Spinal cord (tissue), 10 donors: ENCODE data around the gene NUDT11. TPM values are rescaled to one million over a fixed set of nuclear protein-coding genes. Genes with fewer than 3 reads are reported as not detected.
A peak's percentile ranks its signal among the peaks of the same experiment; 100 is the strongest.
"Not testable (repeated sequence)": the region's sequence is repeated elsewhere in the genome, so short reads cannot be mapped to it uniquely, and the experiment has no call there.

Experiments
- DNase-seq, 6 donors: peaks; one replicate each; pipeline versions ENCODE4 v3.0.0 to v3.0.0-alpha.2; 2013 to 2015; ENCODE audit warnings: low spot score in 6 of 6, low read depth in 4 of 6
- H3K27ac ChIP-seq: one replicate; pipeline ENCODE4 v1.5.1; 2013; ENCODE audit warnings: low read depth, low read length, control low read depth
- H3K27me3 ChIP-seq: one replicate; pipeline ENCODE4 v1.6.1; 2013; ENCODE audit warnings: low read length; ENCODE audit not compliant: control insufficient read depth, insufficient read depth
- H3K36me3 ChIP-seq: one replicate; pipeline ENCODE4 v1.6.1; 2013; ENCODE audit warnings: low read length; ENCODE audit not compliant: control insufficient read depth, insufficient read depth
- H3K4me1 ChIP-seq: one replicate; pipeline ENCODE4 v1.6.1; 2013; ENCODE audit warnings: low read length; ENCODE audit not compliant: control insufficient read depth, insufficient read depth
- H3K4me3 ChIP-seq: one replicate; pipeline ENCODE4 v1.5.1; 2013; ENCODE audit warnings: low read depth, low read length, control low read depth
- H3K9me3 ChIP-seq: one replicate; pipeline ENCODE4 v1.6.1; 2013; ENCODE audit warnings: low read length; ENCODE audit not compliant: control insufficient read depth, insufficient read depth
- WGBS: methylation state at CpG from one replicate; pipeline ENCODE4 v1.1.5; 2013; ENCODE audit warnings: missing lambda C conversion rate; ENCODE audit not compliant: insufficient coverage; 5-methylcytosine and 5-hydroxymethylcytosine counted together
- long read RNA-seq, 4 donors: transcript quantifications; one replicate each; lab custom pipeline, GENCODE V29; 2026
- polyA plus RNA-seq, 2 donors: library from polyadenylated mRNA; unstranded; fragments of 120-200 nt; gene quantifications; one replicate each; pipeline ENCODE4 v1.2.1, GENCODE V29; 2013; ENCODE audit not compliant: insufficient read length in 2 of 2
- total RNA-seq, 2 donors: library from RNA; depleted of rRNA in 1 of 2; stranded (reverse); fragments of 120-200 nt in 1 of 2; fragments of >200 nt in 1 of 2; gene quantifications; one replicate each; pipeline versions ENCODE4 v1.2.3 to v1.2.4, GENCODE V29; 2013 to 2014
- donor health status: healthy.

Gene NUDT11
- total RNA-seq (10 to 100 TPM; 14.9 to 30.2 TPM), polyA plus RNA-seq (10 to 100 TPM; 43.1 to 51.9 TPM)
- long read RNA-seq, donor 1, transcript NUDT11-201 (2 exons, 2,385 nt), result major isoform, 24 of 24 reads
- long read RNA-seq, donor 1, partial matches to known transcripts, result 0 of 24 reads
- long read RNA-seq, donor 1, other reads (novel, unspliced or antisense), result 0 of 24 reads
- long read RNA-seq, donor 2, transcript NUDT11-201 (2 exons, 2,385 nt), result major isoform, 12 of 12 reads
- long read RNA-seq, donor 2, partial matches to known transcripts, result 0 of 12 reads
- long read RNA-seq, donor 2, other reads (novel, unspliced or antisense), result 0 of 12 reads
- long read RNA-seq, donor 3, transcript NUDT11-201 (2 exons, 2,385 nt), result major isoform, 16 of 16 reads
- long read RNA-seq, donor 3, partial matches to known transcripts, result 0 of 16 reads
- long read RNA-seq, donor 3, other reads (novel, unspliced or antisense), result 0 of 16 reads
- long read RNA-seq, donor 4, transcript NUDT11-201 (2 exons, 2,385 nt), result major isoform, 6 of 6 reads
- long read RNA-seq, donor 4, partial matches to known transcripts, result 0 of 6 reads
- long read RNA-seq, donor 4, other reads (novel, unspliced or antisense), result 0 of 6 reads

DNA sequence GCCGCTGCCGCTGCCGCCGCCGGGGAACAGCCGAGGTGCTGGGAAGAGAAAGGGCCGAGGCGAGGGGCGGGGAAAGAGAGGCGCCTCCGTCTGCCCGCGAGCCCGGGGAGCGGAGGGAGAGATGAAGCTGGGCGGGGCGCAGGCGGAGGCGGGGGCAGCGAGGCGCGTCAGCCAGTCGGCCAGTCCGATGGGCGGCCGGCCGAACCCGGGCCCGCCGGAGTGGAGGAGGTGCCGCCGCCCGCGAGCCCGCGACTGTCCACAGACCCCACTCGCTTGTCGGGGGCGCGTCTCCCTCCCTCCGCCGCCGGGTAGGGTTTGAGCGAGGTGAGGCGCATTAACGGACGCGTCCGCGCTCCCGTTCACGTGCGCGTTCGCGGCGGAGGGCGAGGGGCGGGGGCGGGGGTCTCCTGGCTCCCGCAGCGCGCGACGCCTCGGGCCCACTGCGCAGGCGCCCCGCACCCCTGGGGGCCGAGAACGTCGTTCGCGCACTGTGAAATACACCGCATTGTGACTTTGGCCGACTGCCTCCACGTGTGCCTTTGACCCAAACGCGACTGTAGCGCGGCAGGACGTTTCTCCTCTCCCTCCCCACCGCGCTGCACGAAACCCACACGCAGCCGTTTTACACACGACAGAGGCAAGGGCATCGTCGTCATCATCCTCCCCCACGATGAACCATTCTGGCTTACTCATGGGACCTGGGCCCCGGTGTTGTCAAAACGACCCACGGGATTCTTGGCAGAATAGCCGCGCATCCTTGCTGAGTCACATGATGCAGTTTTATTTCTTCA is at the start of gene NUDT11:
TSS of gene NUDT11 (minus strand) at position 92 of the 791 bp plus-strand sequence. CDS start 148 bp downstream, outside the sequence.
- peak within 1 kb of the TSS; percentile 50 for H3K4me3 ChIP-seq
- H3K27me3 ChIP-seq, result no peaks in the 10 kb centered on the region
- DNase-seq, result peak in 5 of 6 donors; percentile 62 to 95 (median 66)
- no peaks in the 10 kb centered on the region for H3K4me1 ChIP-seq
- no peaks in the 10 kb centered on the region for H3K36me3 ChIP-seq
- H3K9me3 ChIP-seq, result no peaks in the 10 kb centered on the region
- H3K27ac ChIP-seq, result peak within 1 kb of the TSS; percentile 64
- 26% methylated on average over 96 of the region's 96 CpGs for WGBS

- no peaks in the 10 kb centered on the region for H3K36me3 ChIP-seq
- 60% methylated on average over 2 of the region's 2 CpGs for WGBS
- H3K4me1 ChIP-seq, result no peaks in the 10 kb centered on the region
- no peak overlapping the region for H3K27ac ChIP-seq
- no peak overlapping the region for H3K4me3 ChIP-seq
- H3K27me3 ChIP-seq, result no peaks in the 10 kb centered on the region
- no peaks in the 10 kb centered on the region for H3K9me3 ChIP-seq
- no peak for DNase-seq
Observed at GRCh38 chrX:51520393-51520792, 24.0 kb upstream of the NUDT11 start.

GRCh38 chrX:51519131-51519530 is 22.7 kb upstream of the NUDT11 start:
- DNase-seq, H3K36me3 ChIP-seq, H3K4me1 ChIP-seq, H3K27me3 ChIP-seq, H3K9me3 ChIP-seq, H3K27ac ChIP-seq, H3K4me3 ChIP-seq: not testable (repeated sequence)
- no CpG with 5 or more reads among the region's 2 CpGs for WGBS

GRCh38 chrX:51507551-51507950 is 11.2 kb upstream of the NUDT11 start:
- Histone ChIP-seq H3K9me3 (no peaks in the 10 kb centered on the region), H3K4me1 (no peaks in the 10 kb centered on the region), H3K4me3 (no peak overlapping the region), H3K27me3 (no peaks in the 10 kb centered on the region), H3K27ac (no peak overlapping the region), H3K36me3 (no peaks in the 10 kb centered on the region)
- no peak for DNase-seq
- no CpG with 5 or more reads among the region's 3 CpGs for WGBS

DNA sequence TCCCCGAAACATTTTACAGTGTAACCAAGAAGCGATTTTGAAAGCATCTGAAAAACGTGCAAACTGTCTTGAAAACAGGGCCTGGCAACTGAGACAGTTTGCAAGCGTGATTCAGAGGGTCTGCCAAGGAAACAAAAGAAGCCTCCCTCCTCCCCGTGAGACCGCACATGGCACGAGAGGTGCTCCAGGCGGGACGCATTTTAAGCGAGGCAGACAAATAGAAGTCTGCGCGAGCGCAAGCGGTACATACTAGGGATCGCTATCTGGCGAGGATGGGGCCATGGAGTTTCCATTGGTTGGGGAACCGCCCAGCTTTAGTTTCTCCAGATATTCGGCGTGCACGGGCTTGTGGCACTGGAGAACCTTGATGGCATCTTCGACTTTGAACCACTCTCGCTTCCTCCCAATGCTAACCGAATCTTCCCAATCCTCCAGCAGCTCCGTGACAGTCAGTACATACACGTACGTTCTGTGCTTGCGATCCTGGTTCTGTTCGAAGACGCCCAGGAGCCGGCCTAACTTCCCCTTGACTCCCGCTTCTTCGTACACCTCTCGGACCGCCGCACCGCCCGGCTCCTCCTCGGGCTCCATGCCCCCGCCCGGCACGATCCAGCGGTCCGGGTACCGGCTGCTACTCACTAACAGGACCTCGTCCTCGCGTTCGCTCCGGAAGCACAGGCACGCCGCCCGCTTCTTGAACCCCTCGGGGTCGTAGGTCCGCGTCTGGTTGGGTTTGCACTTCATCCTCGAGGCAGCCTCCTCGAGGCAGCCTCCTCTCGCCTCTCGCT is 497 bp downstream of the NUDT11 start:
- not testable (repeated sequence) for H3K27me3 ChIP-seq, H3K4me1 ChIP-seq, H3K9me3 ChIP-seq, H3K36me3 ChIP-seq
- peak in 2 of 6 donors; percentile 60 to 63 for DNase-seq
- Histone ChIP-seq H3K4me3 (peak overlapping the region; percentile 50), H3K27ac (peak overlapping the region; percentile 64)
- WGBS, result 18% methylated on average over 35 of the region's 60 CpGs

DNA sequence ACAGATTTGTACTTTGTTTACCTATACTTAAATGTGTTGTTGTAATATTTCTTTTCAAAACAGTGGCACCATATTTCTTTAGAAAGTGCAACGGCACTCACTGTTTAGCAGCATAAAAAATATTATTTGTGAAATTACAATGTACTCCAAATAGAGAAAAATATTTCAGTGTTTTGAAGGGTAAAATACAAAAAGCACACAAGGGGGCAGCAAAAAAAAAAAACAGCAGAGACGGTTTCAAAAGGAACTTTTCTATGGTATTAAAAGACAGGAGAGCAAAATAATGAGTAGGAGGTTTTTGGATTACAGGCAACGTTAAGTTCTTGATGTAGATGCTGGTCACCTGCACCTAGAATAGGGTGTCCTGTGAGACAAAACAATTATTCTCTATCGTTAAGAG is 2.0 kb downstream of the NUDT11 start:
- WGBS, result no CpG with 5 or more reads among the region's 4 CpGs
- Histone ChIP-seq H3K27ac (no peak overlapping the region), H3K36me3 (no peaks in the 10 kb centered on the region), H3K27me3 (no peaks in the 10 kb centered on the region), H3K9me3 (no peaks in the 10 kb centered on the region), H3K4me3 (peak overlapping the region; percentile 2), H3K4me1 (no peaks in the 10 kb centered on the region)
- DNase-seq, result peak in 2 of 6 donors; percentile 5 to 9

GRCh38 chrX:51487960-51488267 is 8.5 kb downstream of the NUDT11 start:
- no CpG with 5 or more reads among the region's 2 CpGs for WGBS
- no peak for DNase-seq
- Histone ChIP-seq H3K4me3 (no peak overlapping the region), H3K27me3 (peaks cover 2% of the 10 kb centered on the region), H3K9me3 (no peaks in the 10 kb centered on the region), H3K36me3 (no peaks in the 10 kb centered on the region), H3K4me1 (peaks cover 6% of the 10 kb centered on the region), H3K27ac (no peak overlapping the region)

DNA sequence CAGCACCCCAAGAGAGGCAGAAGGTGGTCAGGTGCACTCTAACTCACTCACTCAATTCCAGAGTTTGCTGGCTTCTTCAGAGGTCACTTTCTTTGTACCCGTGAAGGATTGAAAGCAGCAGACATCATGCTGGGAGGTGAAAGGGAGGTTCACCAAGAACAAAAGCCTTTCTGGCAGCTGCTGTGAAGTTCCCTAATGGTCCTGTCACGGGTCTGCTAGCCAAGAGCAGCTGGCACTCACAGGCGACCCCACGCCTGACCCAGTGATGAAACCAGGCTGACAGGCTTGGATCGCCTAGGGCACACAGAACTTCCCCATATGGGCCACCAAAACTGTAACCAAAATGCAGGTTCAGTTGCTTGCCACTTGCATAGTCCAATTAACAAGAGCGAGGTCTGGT is 11.8 kb downstream of the NUDT11 start:
- peaks cover 6% of the 10 kb centered on the region for H3K4me1 ChIP-seq
- no peaks in the 10 kb centered on the region for H3K36me3 ChIP-seq
- no peak overlapping the region for H3K4me3 ChIP-seq
- peaks cover 2% of the 10 kb centered on the region for H3K27me3 ChIP-seq
- 31% methylated on average over 3 of the region's 6 CpGs for WGBS
- no peak overlapping the region for H3K27ac ChIP-seq
- peak in 2 of 6 donors; percentile 27 to 30 for DNase-seq
- no peaks in the 10 kb centered on the region for H3K9me3 ChIP-seq

DNA sequence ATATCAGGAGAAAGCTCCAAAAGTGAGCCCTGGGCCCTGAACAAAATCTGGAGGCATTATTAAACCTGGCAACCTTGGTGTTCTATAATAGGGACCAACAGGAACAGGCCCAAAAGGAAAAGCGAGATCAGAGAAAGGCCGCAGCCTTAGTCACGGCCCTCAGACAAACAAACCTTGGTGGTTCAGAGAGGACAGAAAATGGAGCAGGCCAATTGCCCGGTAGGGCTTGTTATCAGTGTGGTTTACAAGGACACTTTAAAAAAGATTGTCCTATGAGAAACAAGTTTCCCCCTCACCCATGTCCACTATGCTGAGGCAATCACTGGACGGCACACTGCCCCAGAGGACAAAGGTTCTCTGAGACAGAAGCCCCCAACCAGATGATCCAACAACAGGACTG is 14.0 kb downstream of the NUDT11 start:
- not testable (repeated sequence) for H3K36me3 ChIP-seq, H3K4me1 ChIP-seq, DNase-seq, H3K27me3 ChIP-seq, H3K27ac ChIP-seq, H3K4me3 ChIP-seq, H3K9me3 ChIP-seq
- 78% methylated on average over 3 of the region's 5 CpGs for WGBS
